ENCODE measurements around the gene CDYL2.

GRCh38 chr16:80554033-80554432 lies 250.4 kb downstream of the CDYL2 start:
- TF ChIP-seq POLR2A (IDR thresholded peaks at IDR 0.05) (no peak), CTCF (IDR thresholded peaks at IDR 0.05) (no peak), EP300 (IDR thresholded peaks at IDR 0.05) (no peak), POLR2AphosphoS5 (IDR thresholded peaks at IDR 0.05) (no peak)
